AML-193 (cell line): ENCODE data around the gene STKLD1.
"Not testable (repeated sequence)": the region's sequence is repeated elsewhere in the genome, so short reads cannot be mapped to it uniquely, and the experiment has no call there.

Experiments used
- DNase-seq, 2 experiments: peaks; one replicate each; lab custom pipeline; 2025; lab: John Stamatoyannopoulos, UW

The STKLD1 gene

DNA sequence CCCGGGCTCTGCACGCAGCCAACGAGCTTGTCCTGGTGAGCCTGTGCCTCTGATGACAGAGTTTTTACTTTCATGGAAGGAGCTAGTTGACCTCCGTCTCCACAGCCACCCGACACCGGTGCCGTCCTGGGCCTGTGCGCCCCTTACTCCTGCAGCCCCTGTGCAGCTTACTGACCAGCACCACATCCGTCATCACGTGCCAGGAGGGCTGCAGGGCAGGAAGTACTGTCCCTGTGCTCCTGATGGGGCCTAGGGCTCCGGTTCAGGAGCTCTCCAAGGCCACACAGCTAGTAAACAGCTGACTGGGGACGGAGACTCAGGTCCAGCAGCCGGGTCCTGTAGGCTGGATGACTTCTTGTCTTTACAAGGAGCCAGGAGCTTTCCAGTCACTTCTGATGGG is 10.2 kb downstream of the STKLD1 start:
- DNase-seq: no peak

DNA sequence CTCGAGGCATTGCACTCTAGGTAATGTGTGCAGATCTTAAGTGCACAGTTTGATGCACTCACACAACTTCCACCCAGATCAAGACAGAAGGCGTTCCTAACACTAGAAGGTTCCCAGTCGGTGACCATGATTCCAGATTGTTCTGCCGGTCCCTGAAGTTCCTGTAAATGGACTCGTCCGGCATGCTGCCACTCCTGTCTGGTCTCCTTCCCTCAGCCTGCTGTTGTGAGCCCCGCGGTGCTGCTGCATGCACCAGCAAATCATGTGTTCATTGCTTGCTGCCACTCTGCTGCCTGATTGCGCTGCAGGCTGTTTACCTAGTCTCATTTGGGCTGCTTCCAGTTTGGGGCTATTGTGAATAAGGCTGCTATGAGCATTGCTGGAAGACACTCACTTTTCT is 11.5 kb downstream of the STKLD1 start:
- DNase-seq: no peak

DNA sequence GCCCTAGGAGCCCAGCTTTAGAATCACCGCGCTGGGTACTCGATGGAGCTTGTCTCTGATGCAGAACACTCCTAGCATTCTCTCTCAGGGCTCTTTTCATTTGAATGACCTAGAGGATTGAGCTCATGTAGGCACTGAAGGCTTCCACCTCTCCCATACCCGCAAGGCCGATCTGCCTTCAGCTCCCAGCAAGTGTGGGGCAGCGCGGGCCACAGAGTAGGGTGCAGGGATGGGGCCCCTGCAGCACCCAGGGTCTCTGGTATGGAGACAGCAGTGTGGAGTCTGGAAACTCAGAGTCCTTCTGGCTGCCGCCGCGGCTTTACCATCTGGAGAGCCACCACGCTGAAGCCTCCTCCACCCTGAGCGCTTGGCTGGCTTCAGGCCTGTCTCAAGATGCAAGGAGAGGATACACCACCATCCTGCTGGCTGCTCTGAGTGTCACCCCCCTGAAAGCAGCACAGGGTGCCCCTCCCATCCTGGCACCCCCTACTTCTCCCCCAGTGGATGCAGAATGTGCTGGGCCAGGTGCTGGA is 12.9 kb downstream of the STKLD1 start:
- no peak for DNase-seq

DNA sequence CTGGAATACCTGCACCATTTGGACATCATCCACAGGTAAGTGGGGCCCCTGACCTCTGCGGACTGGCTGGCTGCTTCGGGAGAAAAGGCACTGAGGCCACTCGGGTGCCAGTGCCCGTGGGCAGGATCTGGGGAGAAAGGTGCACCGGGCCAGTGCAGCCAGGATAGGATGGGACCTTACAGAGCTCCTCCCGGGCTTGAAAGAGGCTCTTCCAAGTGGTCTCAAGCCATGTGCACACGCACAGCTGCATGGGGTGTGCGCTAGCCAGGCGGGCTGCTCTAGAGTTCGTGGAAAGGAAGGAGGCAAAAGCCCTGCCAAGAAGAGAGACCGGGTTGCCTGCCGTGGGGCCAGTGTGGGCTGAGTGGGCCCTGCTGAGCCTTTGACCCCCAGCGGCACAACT is 13.4 kb downstream of the STKLD1 start:
- DNase-seq: no peak

DNA sequence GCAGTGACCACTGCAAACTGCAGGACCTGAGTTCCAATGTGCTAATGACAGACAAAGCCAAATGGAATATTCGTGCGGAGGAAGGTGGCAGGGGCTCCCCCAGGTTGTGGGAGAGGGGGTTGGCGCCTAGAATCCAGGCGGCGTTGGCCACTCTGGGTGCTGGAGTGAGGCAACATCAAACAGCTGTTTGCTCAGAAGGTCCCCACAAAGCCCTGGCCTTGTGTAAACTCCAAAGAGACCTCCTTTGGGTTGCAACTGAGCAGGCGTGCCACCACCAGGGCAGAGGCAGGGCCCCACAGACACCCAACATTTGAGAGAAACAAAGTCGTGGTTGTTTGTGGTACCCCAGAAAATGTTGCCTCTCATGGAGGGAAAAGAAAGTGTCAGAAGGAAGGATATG is 14.5 kb downstream of the STKLD1 start:
- no peak for DNase-seq

DNA sequence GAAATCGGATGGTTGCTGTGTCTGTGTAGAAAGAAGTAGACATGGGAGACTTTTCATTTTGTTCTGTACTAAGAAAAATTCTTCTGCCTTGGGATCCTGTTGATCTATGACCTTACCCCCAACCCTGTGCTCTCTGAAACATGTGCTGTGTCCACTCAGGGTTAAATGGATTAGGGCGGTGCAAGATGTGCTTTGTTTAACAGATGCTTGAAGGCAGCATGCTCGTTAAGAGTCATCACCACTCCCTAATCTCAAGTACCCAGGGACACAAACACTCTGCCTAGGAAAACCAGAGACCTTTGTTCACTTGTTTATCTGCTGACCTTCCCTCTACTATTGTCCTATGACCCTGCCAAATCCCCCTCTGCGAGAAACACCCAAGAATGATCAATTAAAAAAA is 15.3 kb downstream of the STKLD1 start:
- not testable (repeated sequence) for DNase-seq

DNA sequence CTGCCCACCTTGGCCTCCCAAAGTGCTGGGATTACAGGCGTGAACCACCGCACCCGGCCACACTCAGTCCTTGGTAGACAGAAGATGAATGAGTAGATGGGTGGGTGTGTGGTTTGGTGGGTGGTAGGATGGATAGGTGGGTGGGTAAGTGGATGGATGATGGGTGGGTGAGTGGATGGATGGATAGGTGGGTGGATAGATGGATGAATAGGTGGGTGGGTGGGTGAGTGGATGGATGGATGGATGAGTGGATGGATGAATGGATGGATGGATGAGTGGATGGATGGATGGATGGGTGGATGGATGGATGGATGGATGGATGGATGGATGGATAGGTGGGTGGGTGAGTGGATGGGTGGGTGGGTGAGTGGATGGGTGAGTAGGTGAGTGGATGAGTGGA is 16.1 kb downstream of the STKLD1 start:
- not testable (repeated sequence) for DNase-seq

DNA sequence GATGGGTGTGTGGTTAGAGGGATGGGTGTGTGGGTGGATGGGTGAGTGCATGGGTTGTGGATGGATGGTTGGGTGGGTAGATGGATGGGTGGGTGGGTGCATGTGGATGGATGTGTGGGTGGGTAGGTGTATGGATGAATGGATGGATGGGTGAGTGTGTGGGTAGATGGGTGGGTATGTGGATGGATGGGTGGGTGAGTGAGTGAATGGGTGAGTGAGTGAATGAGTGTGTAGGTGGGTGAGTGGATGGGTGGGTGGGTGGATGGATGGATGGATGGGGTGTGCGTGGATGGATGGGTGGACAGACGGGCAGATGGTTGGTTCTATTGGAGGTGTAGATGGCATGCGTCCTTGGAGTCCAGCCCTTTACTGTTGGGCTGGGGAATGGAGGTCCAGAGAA is 17.2 kb downstream of the STKLD1 start:
- DNase-seq: no peak

DNA sequence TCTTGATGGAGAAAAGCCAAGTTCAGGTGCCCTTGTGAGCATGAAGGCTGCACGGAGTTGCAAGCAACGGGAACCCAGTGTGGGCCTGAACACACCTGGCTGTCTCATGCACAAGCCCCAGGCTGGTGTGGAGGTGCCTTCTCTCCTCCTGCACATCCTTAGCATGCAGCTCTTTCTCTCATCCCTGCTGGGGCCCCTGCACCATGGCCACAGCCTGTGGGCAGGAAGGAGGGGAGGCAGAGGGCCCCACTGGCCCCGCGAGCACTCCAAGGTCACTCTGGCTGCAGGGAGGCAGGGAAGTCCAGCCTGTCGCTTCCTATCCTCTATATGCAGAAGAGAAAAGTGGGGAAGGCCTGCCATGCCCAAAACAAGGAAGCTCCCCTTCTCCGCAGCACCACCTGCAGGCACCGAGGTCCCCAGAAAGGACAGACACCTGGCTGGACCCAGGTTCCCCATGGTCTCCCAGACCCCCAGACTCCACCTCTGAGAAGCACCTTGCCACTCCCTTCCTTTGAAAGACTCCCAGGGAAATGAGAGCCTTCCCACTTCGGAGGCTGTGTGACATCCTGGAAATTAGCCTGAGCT is 18.6 kb downstream of the STKLD1 start:
- no peak for DNase-seq

DNA sequence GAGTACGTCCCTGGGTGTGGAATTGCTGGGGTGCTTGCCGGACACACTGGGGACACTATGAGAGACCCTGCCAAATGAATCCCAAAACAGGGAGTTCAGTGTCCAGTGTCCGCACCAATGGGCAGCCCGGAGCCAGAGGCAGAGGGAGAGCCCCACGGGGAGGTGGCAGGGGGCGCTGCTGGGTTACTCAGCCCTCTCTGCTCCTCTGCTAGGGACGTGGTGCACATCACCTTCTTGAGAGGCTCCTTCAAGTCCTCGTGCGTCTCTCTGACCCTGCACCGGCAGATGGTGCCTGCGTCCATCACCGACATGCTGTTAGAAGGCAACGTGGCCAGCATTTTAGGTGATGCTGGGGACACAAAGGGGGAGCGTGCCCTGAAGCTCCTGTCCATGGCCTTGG is 20.8 kb downstream of the STKLD1 start:
- no peak for DNase-seq

DNA sequence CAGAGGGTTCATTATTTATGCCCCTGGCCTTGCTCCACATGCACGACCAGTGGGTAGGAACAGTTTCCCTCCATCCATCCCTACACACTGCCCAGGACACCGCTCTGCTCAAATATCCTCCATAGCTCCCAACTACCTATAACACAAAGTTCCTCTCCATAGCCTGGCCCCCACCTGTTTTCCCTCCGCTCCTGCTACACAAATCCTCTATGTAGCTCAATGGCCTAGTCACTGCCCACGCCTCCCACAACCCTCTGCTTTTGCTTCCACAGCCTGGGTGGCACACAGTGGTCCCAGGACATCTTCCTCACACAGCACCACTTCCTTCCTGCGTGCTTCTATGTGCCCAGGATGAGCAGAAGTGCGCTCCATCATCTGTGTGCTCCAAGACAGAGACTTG is 21.2 kb downstream of the STKLD1 start:
- DNase-seq: no peak

DNA sequence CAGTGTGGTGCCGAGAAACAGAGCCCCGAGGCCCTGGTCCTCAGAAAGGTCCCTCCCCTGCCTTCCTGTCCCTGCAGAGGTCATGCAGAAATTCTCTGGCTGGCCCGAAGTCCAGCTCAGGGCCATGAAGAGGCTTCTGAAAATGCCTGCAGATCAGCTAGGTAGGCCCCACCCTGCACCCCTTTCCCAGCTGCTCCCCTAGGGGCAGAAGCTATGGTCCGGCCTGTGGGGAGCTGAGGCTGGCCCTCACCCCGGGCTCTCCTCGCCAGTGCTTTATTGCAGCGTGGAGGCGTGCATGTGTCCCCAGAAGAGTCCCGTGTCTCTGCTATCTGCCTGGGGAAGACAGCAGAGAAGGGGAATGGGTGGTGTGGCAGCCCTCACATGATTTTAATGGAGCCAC is 21.7 kb downstream of the STKLD1 start:
- no peak for DNase-seq

DNA sequence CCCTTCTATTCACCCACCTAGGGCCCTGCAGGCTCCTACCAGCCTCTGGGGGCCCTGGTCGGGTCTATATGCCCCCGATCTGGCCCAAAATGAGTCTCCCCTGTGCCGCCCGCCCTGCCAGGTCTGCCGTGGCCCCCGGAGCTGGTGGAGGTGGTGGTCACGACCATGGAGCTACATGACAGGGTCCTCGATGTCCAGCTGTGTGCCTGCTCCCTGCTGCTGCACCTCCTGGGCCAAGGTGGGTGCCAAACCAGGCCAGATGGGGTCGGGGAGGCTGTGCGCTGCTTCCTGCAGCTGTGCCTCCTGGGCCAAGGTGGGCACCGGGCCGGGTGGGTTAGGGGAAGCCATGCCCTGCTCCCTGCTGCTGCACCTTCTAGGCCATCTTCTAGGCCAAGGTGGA is 24.1 kb downstream of the STKLD1 start:
- DNase-seq: no peak

DNA sequence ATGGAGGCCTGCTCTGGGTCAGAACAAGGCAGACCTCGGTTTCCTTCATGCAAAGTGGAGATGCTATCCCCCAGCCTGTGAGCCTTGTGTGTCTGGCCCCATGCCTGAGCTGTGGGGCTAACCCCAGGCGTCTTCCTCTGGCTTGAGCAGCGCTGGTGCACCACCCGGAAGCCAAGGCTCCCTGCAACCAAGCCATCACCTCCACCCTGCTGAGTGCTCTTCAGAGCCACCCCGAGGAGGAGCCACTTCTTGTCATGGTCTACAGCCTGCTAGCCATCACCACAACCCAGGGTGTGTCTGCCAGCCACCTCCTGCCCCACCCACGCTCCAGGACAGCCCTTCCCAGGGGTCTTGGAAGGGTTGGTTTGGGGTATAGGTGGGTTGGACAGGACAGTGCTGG is 25.4 kb downstream of the STKLD1 start:
- no peak for DNase-seq

DNA sequence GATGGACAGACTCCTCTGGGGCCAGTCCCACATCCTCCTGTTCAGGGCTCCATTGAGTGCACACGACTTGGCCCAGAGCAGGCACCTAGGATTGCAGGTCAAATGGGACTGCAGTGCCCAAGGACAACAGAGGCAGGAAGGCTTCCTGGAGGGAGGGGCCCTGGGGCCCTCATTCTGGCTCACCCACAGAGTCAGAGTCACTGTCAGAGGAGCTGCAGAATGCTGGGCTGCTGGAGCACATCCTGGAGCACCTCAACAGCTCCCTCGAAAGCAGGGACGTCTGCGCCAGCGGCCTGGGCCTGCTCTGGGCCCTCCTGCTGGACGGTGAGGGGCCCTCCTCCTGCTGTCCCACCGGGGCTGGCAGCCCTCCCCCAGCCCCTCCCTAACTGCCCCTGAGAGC is 26.5 kb downstream of the STKLD1 start:
- no peak for DNase-seq

DNA sequence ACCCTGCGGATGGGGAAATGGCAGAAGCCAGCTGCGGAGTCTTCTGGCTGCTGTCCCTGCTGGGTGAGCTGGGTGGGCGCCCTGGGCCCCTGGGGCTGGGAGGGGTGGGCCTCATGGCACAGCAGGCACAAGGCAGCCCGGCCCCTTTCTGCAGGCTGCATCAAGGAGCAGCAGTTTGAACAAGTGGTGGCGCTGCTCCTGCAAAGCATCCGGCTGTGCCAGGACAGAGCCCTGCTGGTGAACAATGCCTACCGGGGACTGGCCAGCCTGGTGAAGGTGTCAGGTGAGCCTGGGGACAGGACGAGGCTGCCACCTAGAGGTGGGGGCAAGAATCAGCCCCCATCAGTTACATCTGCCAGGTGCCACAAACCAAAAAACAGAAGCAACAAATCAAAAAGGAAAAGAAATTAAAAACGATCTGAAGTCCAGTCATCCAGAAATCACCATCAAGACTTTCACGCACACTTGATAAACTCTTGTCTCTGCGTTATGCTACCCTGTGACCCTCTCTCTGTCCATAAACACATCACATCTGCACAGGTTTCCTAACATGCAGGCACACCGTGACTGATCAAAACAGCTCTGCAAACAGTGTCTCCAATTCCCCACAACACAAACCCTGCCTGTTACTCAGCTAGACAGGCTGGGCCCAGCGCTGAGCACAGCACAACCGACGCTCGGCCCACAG is 27.7 kb downstream of the STKLD1 start:
- no peak for DNase-seq

DNA sequence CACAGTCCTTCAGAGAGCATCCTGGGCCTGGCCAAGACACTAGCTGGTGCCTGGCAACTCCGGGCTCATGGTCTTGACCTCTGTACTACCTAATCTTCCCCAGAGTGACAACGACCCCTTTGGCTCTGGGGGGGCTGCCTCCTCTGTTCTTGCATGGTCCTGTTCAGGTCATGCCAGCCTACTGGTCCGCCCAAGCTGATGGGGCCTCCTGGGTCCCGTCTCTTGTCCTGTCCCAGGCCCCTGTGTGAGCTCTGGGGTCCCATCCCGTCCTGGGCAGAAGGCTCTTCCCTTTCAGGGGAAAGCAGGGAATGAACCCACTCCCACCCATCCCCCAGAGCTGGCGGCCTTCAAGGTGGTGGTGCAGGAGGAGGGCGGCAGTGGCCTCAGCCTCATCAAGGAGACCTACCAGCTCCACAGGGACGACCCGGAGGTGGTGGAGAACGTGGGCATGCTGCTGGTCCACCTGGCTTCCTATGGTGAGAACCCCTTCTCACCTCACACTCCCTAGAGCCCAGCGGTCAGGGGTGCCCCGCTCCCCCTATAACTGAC is 28.4 kb downstream of the STKLD1 start:
- DNase-seq: no peak

DNA sequence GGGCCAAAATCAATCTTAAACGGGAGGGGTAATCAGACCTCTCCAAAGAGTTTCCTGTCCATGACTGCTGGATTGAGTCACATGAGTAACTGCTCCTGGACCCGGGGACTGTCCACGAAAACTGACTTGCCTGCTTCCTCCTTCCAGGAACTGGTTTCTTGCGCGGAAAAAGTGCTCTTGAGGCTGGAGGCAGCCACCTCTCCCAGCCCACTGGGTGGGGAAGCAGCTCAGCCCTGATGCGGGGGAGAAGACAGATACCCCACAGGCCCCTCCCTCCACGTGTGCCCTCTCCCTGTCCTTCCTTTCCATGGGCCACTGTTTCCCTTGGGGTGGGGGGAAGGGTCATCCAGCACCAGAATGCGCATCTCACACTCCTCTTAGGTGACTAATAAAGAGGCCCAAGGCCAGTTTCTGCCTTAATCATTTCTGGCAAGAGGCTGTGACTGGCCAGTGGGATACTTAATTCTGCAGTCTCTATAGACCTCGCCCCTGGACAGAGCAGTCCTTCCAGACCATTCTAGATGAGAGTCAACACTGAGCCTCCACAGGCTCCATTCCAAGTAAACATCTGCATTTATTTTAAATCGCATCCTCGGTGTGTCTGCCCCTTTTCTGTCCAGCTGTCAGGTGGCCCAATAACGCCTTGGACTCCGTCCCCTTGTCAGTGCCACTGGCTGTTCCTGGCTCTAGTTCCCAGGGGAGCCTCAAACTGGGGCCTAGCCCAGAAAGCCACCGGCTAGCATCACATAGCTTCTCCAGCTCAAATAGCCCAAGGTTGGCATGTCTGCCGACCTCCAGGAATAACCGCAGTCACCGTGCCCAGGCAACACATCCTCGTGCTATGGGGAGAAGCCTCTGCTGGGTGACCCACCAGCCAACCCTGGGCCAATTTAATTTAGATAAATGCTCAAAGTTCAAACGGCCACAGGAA is 29.6 kb downstream of the STKLD1 start:
- DNase-seq: no peak

DNA sequence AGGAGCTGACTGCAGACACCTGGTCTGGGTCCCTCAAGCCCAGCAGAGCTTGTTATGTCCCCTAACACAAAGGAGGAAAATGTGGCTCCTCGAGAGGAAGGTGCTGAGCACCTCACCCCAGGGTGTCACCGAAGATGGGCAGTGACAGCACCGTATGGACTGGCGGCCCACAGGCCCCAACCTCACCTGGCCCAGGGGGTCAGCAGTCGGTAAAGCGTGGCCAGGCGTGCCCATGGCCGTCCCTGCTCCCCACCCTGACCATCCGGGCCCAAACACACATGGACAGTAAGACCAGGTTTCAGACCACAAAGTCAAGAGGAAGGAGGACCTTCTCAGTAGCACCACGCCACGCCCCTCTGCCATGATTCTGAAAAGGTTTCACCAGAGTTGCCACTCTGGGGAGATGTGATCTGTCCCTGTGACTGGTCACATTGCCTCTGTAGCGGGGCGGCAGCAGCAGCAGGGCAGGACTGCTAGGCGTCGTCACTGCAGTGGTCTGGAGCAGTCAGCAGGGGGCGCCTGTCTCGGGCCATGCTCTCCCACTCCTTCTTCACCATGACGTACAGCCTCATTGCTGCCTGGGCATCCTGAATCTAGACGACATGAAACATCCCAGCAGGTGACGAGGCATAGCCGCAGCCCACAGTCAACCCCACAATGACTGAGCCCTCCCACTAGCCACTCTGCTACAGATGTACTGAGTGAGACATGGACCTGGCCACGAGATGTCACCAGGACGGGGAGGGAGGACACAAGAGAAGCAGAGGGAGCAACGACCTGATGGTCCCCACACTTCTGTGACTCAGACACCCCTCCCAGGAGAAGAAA is 30.5 kb downstream of the STKLD1 start:
- DNase-seq: peak; percentile 53

DNA sequence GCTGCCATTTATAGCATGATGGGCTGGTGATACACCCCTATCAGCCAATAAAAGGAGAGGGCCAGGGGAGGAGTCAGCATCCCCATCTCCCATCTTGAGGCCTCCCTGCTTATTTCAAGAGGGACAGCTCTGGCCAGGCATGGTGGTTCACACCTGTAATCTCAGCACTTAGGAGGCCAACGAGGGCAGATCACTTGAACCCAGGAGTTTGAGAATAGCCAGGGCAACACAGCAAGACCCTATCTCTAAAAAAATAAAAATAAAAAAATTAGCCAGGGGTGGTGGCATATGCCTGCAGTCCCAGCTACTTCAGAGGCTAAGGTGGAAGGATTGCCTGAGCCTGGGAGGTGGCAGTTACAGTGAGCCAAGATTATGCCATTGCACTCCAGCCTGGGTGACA is 31.9 kb downstream of the STKLD1 start:
- DNase-seq: no peak

DNA sequence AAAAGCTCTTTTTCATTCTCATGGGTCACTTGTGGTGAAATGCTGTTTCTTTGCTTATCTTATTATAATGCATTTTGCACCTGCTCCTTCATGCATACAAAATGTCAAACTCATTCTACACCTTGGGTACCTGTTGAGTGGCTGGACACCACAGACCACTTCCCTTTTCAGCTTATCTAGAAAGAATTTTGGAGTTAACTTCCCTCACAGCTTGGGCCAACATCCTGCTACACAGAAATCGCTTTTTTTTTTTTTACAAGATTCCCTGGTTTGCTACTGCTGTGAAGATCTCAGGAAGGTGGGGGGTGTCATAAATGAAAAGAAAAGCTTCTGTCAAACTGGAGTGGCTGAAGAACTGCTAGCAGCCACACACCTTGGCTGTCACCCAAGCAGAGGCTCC is 39.0 kb downstream of the STKLD1 start:
- no peak for DNase-seq
